Endothelial cell of umbilical vein (primary cell): ENCODE measurements around the gene ACKR3. TPM values are rescaled to one million over a fixed set of nuclear protein-coding genes. Genes with fewer than 3 reads are reported as not detected.

ENCODE experiments used
- BruUV-seq: library from RNA; stranded (reverse); fragments of 400-500 nt; replicated peaks from 2 replicates; lab custom pipeline; 2021; lab: Mats Ljungman, UMichigan
- CTCF ChIA-PET: fragments of 300-600, 350-600 bp; sonication (Branson Sonifier 250); formaldehyde crosslinking; loops from one replicate; lab custom pipeline; 2021; ENCODE audit warnings: antibody characterized with exemption, inconsistent platforms; lab: Charles Lee
- POLR2A ChIA-PET: fragments of 300-600, 350-600 bp; sonication (Branson Sonifier 250); formaldehyde crosslinking; loops from one replicate; lab custom pipeline; 2021; ENCODE audit warnings: antibody characterized with exemption, inconsistent platforms; lab: Charles Lee
- DNase-seq: peaks from one replicate; pipeline ENCODE4 v3.0.0-alpha.2; 2011; ENCODE audit warnings: low read depth, low spot score
- FAIRE-seq: peaks from 2 replicates; lab custom pipeline; 2011; peaks lifted over from hg19 to GRCh38; lab: Jason Lieb, UNC
- H2AFZ ChIP-seq: 2 replicates; pipeline ENCODE4 v1.6.0; 2012; ENCODE audit warnings: low read depth, low read length, control low read depth, inconsistent platforms
- H3K27ac ChIP-seq: 2 replicates; pipeline ENCODE4 v1.5.1; 2011; ENCODE audit warnings: low read depth, mild to moderate bottlenecking, control low read depth, low read length, moderate library complexity; ENCODE audit not compliant: insufficient read depth
- H3K27me3 ChIP-seq, 2 experiments: 2 replicates each; pipeline versions ENCODE4 v1.6.0 to v1.6.1; 2011; ENCODE audit warnings: low read length in 2 of 2, mixed read lengths in 1 of 2; ENCODE audit not compliant: control insufficient read depth in 2 of 2, insufficient read depth in 2 of 2
- H3K36me3 ChIP-seq, 2 experiments: 2 replicates in 1 of 2; 3 replicates in 1 of 2; pipeline ENCODE4 v1.5.1; 2011; ENCODE audit warnings: low read length in 2 of 2, mild to moderate bottlenecking in 1 of 2, moderate library complexity in 1 of 2; ENCODE audit not compliant: control insufficient read depth in 2 of 2, insufficient read depth in 2 of 2; ENCODE audit errors: extremely low read depth in 1 of 2
- H3K4me1 ChIP-seq: 3 replicates; pipeline ENCODE4 v1.5.1; 2011; ENCODE audit warnings: mild to moderate bottlenecking, low read length; ENCODE audit not compliant: control insufficient read depth, insufficient read depth; ENCODE audit errors: extremely low read depth
- H3K4me2 ChIP-seq: 2 replicates; pipeline ENCODE4 v1.6.1; 2011; ENCODE audit warnings: low read length, control low read depth, mixed read lengths; ENCODE audit not compliant: insufficient read depth
- H3K4me3 ChIP-seq, 3 experiments: fragments of 200-600 bp in 1 of 3; sonication (generic), shearing (Covaris generic) in 1 of 3; replicated peaks in 1 of 3; 2 replicates each; pipeline ENCODE4 v1.5.1; 2011 to 2016; ENCODE audit warnings: control low read depth in 3 of 3, low read length in 3 of 3, mild to moderate bottlenecking in 2 of 3, inconsistent platforms in 1 of 3, low read depth in 1 of 3, moderate library complexity in 1 of 3; ENCODE audit not compliant: insufficient read depth in 1 of 3
- H3K79me2 ChIP-seq: 2 replicates; pipeline ENCODE4 v1.6.0; 2012; ENCODE audit warnings: low read length, inconsistent platforms; ENCODE audit not compliant: control insufficient read depth, insufficient read depth
- H3K9ac ChIP-seq: replicated peaks from 2 replicates; pipeline ENCODE3; 2011; ENCODE audit warnings: low read length, control low read depth; ENCODE audit not compliant: insufficient read depth; ENCODE audit errors: extremely low read depth
- H3K9me1 ChIP-seq: replicated peaks from 3 replicates; pipeline ENCODE4 v1.6.0; 2011; ENCODE audit warnings: mild to moderate bottlenecking, low read length; ENCODE audit not compliant: control insufficient read depth, insufficient read depth; ENCODE audit errors: extremely low read depth
- H3K9me3 ChIP-seq: replicated peaks from 2 replicates; pipeline ENCODE4 v1.5.1; 2012; ENCODE audit warnings: low read length, inconsistent platforms; ENCODE audit not compliant: control insufficient read depth, insufficient read depth
- H4K20me1 ChIP-seq: replicated peaks from 2 replicates; pipeline ENCODE3; 2011; ENCODE audit warnings: mild to moderate bottlenecking, low read length; ENCODE audit not compliant: control insufficient read depth, insufficient read depth; ENCODE audit errors: extremely low read depth
- CTCF ChIP-seq, 2 donors: IDR thresholded peaks; 1 replicate in 1 of 2; 2 replicates in 1 of 2; pipeline ENCODE4 v1.5.1; 2011; ENCODE audit warnings: low read length in 2 of 2, mild to moderate bottlenecking in 2 of 2, moderate library complexity in 2 of 2, control low read depth in 1 of 2, inconsistent platforms in 1 of 2, low read depth in 1 of 2; ENCODE audit not compliant: insufficient read depth in 1 of 2; ENCODE audit errors: extremely low read depth in 1 of 2
- EZH2 ChIP-seq: IDR thresholded peaks from 2 replicates; pipeline ENCODE4 v1.6.1; 2012; ENCODE audit warnings: borderline replicate concordance, low read depth, mild to moderate bottlenecking, moderate library complexity, low read length, inconsistent platforms; ENCODE audit not compliant: severe bottlenecking
- FOS ChIP-seq: IDR thresholded peaks from 2 replicates; pipeline ENCODE4 v1.6.1; 2011; ENCODE audit warnings: mild to moderate bottlenecking, low read length, moderate library complexity, borderline replicate concordance; ENCODE audit not compliant: insufficient read depth
- GATA2 ChIP-seq: IDR thresholded peaks from 2 replicates; pipeline ENCODE4 v1.7.0; 2011; ENCODE audit warnings: low read depth, mild to moderate bottlenecking, moderate library complexity, mixed read lengths, low read length; ENCODE audit not compliant: insufficient read length, insufficient read depth
- JUN ChIP-seq: IDR thresholded peaks from 2 replicates; pipeline ENCODE4 v1.6.1; 2011; ENCODE audit warnings: borderline replicate concordance, low read depth; ENCODE audit not compliant: insufficient read length, insufficient read depth
- MAX ChIP-seq: IDR thresholded peaks from 2 replicates; pipeline ENCODE4 v1.6.1; 2011; ENCODE audit not compliant: insufficient read depth, insufficient read length
- MYC ChIP-seq: IDR thresholded peaks from one replicate; pipeline ENCODE4 v1.6.1; 2011; ENCODE audit warnings: mild to moderate bottlenecking, low read depth, low read length
- POLR2A ChIP-seq: IDR thresholded peaks from 2 replicates; pipeline ENCODE4 v1.6.1; 2012; ENCODE audit warnings: low read depth, mild to moderate bottlenecking, control low read depth, low read length
- POLR2AphosphoS5 ChIP-seq: IDR thresholded peaks from 2 replicates; pipeline ENCODE4 v1.6.1; 2012; ENCODE audit warnings: low read depth, mild to moderate bottlenecking, control low read depth, low read length, moderate library complexity; ENCODE audit not compliant: insufficient read depth
- dilution Hi-C: fragments of 300-500 bp; cut with MboI; formaldehyde crosslinking; loops from one replicate; pipeline ENCODE4 v1.15.0; 2019; ENCODE audit warnings: low sequenced_read_pairs; ENCODE audit not compliant: extremely low pct_ligation_motif_present
- intact Hi-C: fragments of 100-400 bp; cut with micrococcal nuclease; formaldehyde crosslinking; loops from one replicate; pipeline ENCODE4 v1.10.0; 2022
- polyA plus RNA-seq, 4 experiments: library from polyadenylated mRNA; depleted of rRNA in 3 of 4; stranded (reverse) in 3 of 4; unstranded in 1 of 4; fragments of >200 nt; gene quantifications; 2 replicates each; pipeline versions ENCODE4 v1.2.1 to v1.2.3, GENCODE V29; 2011 to 2012; ENCODE audit warnings: missing spikeins in 1 of 4
- total RNA-seq: library from RNA; stranded (reverse); gene quantifications from 2 replicates; pipeline ENCODE4 v1.2.3, GENCODE V29; 2021

ACKR3 gene
- total and polyA plus RNA-seq, 2 donors (not counting 3 experiments of a cell fraction or from before 2014, with no cell fraction given), result 31.1 to 428 TPM

GRCh38 chr2:236628981-236629605 is 59.5 kb downstream of the ACKR3 start:
- no peak for TF ChIP-seq EZH2
- TF ChIP-seq MAX, result no peak
- TF ChIP-seq MYC, result no peak
- TF ChIP-seq JUN, result no peak
- no peak for TF ChIP-seq GATA2
- TF ChIP-seq POLR2A, result no peak
- TF ChIP-seq FOS, result no peak
- no peak for TF ChIP-seq CTCF (IDR thresholded peaks at IDR 0.05; ENCODE audit: extremely low read depth in 1 of 2, insufficient read depth in 1 of 2, low read depth in 1 of 2, low read length in 2 of 2)
- TF ChIP-seq POLR2AphosphoS5, result no peak
- no peaks in the 10 kb centered on the region for H3K36me3 ChIP-seq
- no TSS peak for BruUV-seq
- no peak overlapping the region for H3K4me2 ChIP-seq
- H4K20me1 ChIP-seq, result no peaks in the 10 kb centered on the region
- H3K9me3 ChIP-seq, result no peaks in the 10 kb centered on the region
- H3K9ac ChIP-seq, result no peak overlapping the region
- intact Hi-C loops, result no loop called here
- H2AFZ ChIP-seq, result no peak overlapping the region
- DNase-seq (no peak), FAIRE-seq (no peak)
- H3K27ac ChIP-seq, result no peak overlapping the region
- no peak overlapping the region for H3K4me3 ChIP-seq
- no peaks in the 10 kb centered on the region for H3K4me1 ChIP-seq
- no peaks in the 10 kb centered on the region for H3K27me3 ChIP-seq
- H3K9me1 ChIP-seq, result no peaks in the 10 kb centered on the region
- no peaks in the 10 kb centered on the region for H3K79me2 ChIP-seq
- ChIA-PET CTCF (no interaction called here), POLR2A (no interaction called here)
- dilution Hi-C loops, result no loop called here
